LHCN-M2 (cell line): ENCODE data around the gene VSTM4. TPM values are rescaled to one million over a fixed set of nuclear protein-coding genes. Genes with fewer than 3 reads are reported as not detected.
A peak's percentile ranks its signal among the peaks of the same experiment; 100 is the strongest.

Experiments used
- DNase-seq: peaks from one replicate; pipeline ENCODE4 v3.0.0-alpha.2; 2012; ENCODE audit warnings: low read depth
- total RNA-seq: library from RNA; depleted of rRNA; stranded (reverse); fragments of >200 nt; gene quantifications from 2 replicates; pipeline ENCODE4 v1.2.3, GENCODE V29; 2014

The VSTM4 gene
- total RNA-seq, 1 experiment from 2014 or later = 0.23 TPM

DNA sequence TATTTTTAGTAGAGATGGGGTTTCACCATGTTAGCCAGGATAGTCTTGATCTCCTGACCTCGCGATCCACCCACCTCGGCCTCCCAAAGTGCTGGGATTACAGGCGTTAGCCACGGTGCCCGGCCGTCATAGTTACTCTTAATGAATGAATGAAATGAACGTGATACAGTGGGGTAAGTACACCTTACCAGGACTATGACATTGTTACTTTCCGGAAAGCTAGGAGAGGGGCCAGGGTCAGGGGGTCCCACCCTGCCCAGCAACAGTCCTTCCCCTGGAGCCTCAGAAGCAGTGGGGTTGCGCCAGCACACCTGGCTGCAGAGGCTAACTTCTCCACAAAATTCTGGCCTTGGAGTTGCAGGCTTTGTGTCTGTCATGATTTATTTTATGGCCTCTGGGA is 21.4 kb downstream of the VSTM4 start:
- DNase-seq = no peak

GRCh38 chr10:49092477-49092876 is 22.8 kb downstream of the VSTM4 start:
- no peak for DNase-seq

- DNase-seq = no peak
Observed at GRCh38 chr10:49091450-49092210, 23.7 kb downstream of the VSTM4 start.

DNA sequence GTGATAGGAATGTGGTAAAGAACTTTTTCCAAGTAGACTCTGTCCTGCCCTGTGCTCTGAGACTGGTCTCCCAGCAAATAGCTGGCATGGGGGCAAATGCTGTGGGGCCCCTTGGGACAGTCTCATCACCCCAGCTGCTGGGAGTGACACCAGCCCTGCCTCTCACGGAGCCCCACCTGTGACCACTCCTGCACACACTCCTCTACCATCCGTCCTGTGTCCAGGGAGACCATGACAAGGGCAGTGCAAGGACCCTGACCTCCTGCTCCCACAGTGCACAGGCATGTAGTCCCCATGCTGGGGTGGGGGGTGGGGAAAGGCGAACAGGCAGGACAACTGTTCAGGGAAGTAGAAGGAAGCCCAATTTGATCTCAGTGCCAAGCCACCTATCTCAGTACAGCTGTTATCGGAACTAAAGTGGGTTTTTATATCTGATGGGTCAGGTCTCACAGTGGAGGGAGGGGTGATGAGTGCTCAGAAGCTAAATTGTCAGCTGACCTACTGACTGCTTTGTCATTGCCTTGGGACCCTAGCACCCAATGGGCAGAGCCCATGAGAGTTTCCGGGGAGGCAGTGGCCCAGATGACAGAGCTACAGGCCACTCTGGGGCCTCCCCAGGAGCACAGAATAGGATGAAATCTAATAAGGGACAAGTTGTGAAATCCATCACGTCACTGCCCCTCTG is 24.5 kb downstream of the VSTM4 start:
- DNase-seq = no peak

DNA sequence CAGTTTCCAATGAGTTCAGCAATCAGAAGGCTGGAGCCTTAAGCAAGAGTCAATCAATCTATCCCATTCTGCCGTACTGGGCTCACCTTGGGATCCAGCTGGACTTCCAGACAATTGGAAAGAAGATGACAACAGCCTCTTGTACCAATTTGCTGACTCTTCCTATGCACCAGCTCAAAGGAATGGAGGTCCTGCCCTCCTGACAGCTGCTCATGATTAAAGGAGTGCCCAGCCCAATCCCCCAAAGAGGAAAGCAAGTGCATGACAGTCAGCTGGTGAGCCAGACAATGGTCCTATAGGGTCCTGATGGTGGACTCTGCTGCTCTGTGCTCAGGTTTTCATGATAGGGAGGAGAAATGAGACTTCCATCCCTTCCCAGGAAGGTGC is 25.1 kb downstream of the VSTM4 start:
- DNase-seq = peak; percentile 11

DNA sequence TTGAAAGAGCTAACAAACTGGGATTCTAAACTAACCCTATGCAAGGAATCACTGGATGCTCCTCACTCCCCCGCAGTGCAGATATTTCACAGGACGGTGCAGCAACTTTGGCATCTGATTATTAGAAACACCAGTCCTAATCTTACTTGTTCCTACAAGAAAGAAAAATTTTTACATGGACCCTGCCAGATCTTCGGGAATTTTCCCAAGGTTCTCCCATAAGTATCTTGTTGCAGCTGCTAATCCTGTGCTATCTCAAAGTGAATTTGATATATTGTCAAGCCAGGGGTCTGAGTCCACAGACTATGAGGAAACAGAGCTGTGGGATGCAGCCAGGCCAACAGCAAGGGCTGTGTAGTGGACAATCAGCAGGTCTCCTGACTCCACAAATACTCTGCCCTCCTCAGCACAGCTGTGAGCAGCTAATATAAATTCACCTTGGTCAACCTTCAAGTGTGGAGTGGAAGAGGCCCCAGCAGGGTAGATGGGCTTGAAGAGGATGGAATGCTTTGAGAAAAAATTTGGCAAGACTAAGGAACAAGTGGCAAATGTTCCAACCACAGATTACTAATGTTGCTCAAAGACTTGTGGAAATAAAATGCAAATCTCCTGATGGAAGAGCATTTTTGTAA is 25.6 kb downstream of the VSTM4 start:
- DNase-seq = peak; percentile 11

DNA sequence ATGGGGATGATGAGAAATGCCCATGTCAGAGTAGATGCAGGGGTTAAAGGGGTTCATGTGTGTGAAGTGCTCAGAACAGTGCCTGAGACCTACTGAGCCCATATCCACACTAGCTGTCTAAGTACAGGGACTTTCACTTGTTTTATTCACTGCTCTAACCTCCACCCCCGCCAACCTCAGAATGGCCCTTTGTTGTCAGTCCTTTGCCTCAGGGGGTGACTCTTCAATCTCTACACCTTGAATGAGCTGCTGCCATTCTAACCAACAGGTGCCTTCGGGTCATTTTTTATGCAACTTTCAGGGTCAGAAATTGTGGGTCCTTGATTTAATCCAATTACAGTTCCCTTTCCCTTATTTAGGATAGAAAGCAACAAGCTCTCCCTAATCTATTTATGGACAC is 26.2 kb downstream of the VSTM4 start:
- DNase-seq = no peak

- no peak for DNase-seq
Observed at GRCh38 chr10:49086889-49087288, 28.4 kb downstream of the VSTM4 start.

DNA sequence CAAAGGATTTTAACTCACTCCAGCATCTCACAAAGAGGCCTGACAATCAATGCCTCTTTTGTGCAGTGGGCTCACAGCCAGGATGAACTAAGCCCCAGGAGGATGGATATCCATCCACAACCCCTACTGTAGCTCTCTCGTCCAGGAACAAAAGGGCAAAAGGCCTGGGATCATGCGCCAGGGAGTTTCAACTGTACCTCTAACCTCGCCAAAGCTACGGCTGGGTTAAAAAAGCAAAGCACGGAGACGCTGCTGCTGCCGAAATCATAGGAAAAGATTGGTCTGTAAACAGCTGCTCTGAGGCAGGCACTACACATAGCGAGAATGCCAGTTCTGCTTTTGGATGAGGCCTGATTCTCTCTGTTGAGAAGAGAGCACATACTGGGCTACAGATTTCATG is 32.1 kb downstream of the VSTM4 start:
- DNase-seq = no peak

- DNase-seq = no peak
Observed at GRCh38 chr10:49082766-49083165, 32.6 kb downstream of the VSTM4 start.

- no peak for DNase-seq
Observed at GRCh38 chr10:49081547-49082275, 33.6 kb downstream of the VSTM4 start.

DNA sequence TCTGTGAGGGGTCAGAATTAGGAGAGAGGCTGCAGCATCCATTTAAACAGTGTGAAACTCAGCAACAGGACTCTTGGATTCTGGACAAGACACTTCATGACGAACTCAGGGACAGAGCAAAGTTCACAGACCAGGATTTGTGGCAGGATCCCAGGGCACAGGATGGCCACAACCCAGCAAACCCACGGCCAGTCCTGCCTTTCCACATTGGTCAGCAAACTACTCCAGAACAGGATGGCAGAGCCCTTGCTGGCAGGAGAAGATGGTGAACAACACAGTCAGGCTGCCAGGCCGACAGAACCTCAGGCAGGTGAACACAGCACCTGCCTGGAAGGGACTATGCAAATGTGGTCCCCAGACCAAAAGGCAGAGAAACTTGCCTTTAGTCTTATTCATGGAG is 34.4 kb downstream of the VSTM4 start:
- no peak for DNase-seq

DNA sequence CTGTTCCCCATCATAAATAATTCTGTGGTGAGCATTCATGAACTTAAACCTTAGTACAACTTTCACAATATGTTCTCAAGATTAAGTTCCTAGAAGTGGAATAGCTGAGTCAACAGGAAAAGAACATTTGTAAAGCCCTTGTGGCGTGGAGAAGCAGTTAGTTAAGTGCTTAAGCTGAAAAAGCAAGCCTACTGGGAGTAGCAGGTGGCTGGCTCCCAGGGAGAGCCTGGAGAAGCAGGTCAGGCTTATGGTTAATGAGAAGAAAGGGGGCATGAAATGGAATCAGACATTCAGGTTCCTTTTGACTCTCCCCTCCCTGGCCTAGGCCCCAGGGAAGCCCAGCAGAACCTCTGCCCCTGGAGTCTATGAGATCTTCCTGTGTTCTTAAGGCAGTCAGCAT is 35.3 kb downstream of the VSTM4 start:
- peak; percentile 69 for DNase-seq

GRCh38 chr10:49079499-49079898 is 35.8 kb downstream of the VSTM4 start:
- DNase-seq = no peak

GRCh38 chr10:49079072-49079471 is 36.2 kb downstream of the VSTM4 start:
- no peak for DNase-seq

- no peak for DNase-seq
Observed at GRCh38 chr10:49078433-49078832, 36.9 kb downstream of the VSTM4 start.

DNA sequence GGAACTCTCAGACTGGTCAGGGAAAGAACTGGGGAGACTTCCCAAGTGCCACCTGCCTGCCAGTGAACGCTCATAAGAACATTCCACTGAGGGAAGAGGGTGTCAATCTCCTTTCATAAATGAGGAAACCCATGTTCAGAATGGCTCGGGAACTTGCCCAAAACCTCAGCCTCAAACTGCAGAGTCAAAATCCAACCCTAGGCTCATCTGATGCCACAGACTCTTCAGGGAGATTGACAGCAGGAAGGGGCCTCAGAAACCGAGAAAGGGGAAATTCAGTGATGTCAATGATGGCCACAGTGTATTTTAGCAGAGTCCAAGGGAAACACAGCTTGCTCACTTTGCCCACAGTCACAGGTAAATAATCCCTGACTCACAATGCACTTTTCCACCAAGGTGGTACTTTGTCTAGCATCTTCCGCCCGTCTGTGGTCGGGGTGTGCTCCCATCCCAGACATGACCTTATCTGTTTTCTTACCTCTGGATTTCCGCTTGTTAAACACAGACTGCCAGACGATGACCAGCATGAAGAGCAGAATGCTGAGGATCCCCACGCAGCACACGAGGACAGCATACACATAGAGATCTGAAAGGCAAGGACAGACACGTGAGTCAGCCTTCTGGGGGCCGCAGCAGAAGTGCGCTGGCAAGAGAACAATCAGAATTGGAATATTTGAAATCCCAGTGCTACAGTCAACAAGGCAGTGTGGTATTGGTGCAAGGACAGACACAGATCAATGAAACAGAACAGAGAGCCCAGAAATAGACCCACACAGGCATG is 38.4 kb downstream of the VSTM4 start:
- DNase-seq = no peak

GRCh38 chr10:49076319-49076718 is 39.0 kb downstream of the VSTM4 start:
- DNase-seq = no peak

DNA sequence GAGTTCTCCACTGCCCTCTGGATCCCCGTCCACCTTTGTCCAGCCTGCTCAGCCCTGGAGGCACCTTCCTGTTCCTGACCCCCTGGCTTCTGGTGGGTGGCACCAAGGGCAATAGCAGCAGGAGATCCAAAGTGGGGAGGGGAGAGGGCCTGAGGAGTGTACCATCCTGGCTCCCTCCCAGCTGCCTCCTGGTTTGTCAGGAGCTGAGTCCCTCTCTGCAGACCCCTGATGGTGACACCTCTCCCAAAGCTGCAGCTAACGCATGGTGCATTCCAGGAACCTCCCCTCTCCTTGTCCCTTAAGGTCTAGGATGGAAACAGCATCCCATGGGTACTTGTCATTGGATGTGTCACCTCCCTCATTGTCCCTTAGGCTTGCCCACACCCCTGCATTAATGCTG is 39.6 kb downstream of the VSTM4 start:
- DNase-seq = no peak

- no peak for DNase-seq
Observed at GRCh38 chr10:49074836-49075682, 40.3 kb downstream of the VSTM4 start.
